Vagina (tissue), 2 donors: ENCODE measurements around the gene PCDHGA1. TPM values are rescaled to one million over a fixed set of nuclear protein-coding genes. Genes with fewer than 3 reads are reported as not detected.
"Not testable (repeated sequence)": the region's sequence is repeated elsewhere in the genome, so short reads cannot be mapped to it uniquely, and the experiment has no call there.

Experiments
- DNase-seq, 2 donors: peaks; one replicate each; pipeline ENCODE4 v3.0.0-alpha.2; 2017; ENCODE audit errors: extremely low spot score in 2 of 2
- H3K27ac ChIP-seq: fragments of 200-600 bp; sonication (generic); one replicate; pipeline ENCODE4 v1.5.1; 2019
- H3K27me3 ChIP-seq: fragments of 200-600 bp; sonication (generic); one replicate; pipeline ENCODE4 v1.5.1; 2019
- H3K36me3 ChIP-seq, 2 donors: fragments of 200-600 bp; sonication (generic); one replicate each; pipeline ENCODE4 v1.5.1; 2017 to 2019
- H3K4me1 ChIP-seq: fragments of 200-600 bp; sonication (generic); one replicate; pipeline ENCODE4 v1.5.1; 2019
- H3K4me3 ChIP-seq, 2 donors: fragments of 200-600 bp; sonication (generic); 1 replicate in 1 of 2; 2 replicates in 1 of 2; pipeline ENCODE4 v1.5.1; 2016 to 2019
- H3K9me3 ChIP-seq: fragments of 200-600 bp; sonication (generic); one replicate; pipeline ENCODE4 v1.5.1; 2019
- POLR2A ChIP-seq, 2 donors: fragments of 450-650 bp; IDR thresholded peaks; one replicate each; pipeline ENCODE4 v1.6.1; 2017; ENCODE audit warnings: antibody characterized with exemption in 2 of 2, mild to moderate bottlenecking in 2 of 2, moderate library complexity in 2 of 2
- POLR2AphosphoS5 ChIP-seq, 2 donors: sonication (generic); formaldehyde crosslinking; IDR thresholded peaks; one replicate each; pipeline ENCODE4 v1.9.0; 2017; ENCODE audit warnings: antibody characterized with exemption in 2 of 2, mild to moderate bottlenecking in 2 of 2, low read depth in 1 of 2; ENCODE audit not compliant: insufficient read depth in 1 of 2
- intact Hi-C: fragments of 100-400 bp; cut with DNase I; formaldehyde crosslinking; loops from one replicate; pipeline ENCODE4 v1.15.1; 2023
- total RNA-seq: library from RNA; depleted of rRNA; stranded (reverse); fragments of >200 nt; gene quantifications from one replicate; pipeline ENCODE4 v1.2.3, GENCODE V29; 2016
- TF ChIP-seq, protein P1 (sequence below), 3 experiments: fragments of 450-650 bp in 2 of 3; fragments of 200-600 bp in 1 of 3; sonication (generic) in 1 of 3; IDR thresholded peaks; one replicate each; pipeline ENCODE4 v1.5.1; 2017 to 2019; ENCODE audit warnings: antibody characterized with exemption in 3 of 3, mild to moderate bottlenecking in 2 of 3, moderate library complexity in 2 of 3

Gene PCDHGA1
- total RNA-seq, 1 donor from 2014 or later = not detected

DNA sequence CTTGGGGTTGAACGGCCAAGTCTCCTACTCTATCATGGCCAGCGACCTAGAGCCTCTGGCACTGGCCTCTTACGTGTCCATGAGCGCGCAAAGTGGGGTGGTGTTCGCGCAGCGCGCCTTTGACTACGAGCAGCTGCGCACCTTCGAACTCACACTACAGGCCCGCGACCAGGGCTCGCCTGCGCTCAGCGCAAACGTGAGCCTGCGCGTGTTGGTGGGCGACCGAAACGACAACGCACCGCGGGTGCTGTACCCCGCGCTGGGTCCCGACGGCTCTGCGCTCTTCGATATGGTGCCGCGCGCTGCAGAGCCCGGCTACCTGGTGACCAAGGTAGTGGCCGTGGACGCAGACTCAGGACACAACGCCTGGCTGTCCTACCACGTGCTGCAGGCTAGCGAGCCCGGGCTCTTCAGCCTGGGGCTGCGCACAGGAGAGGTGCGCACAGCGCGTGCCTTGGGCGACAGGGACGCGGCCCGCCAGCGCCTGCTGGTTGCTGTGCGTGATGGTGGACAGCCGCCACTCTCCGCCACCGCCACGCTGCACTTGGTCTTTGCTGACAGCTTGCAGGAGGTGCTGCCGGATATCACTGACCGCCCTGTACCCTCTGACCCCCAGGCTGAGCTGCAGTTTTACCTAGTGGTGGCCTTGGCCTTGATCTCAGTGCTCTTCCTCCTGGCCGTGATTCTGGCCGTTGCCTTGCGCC lies 69.4 kb downstream of the PCDHGA1 start:
- no peak overlapping the region for H3K4me3 ChIP-seq
- peaks cover 0 to 20% of the 10 kb centered on the region in 2 donors for H3K36me3 ChIP-seq
- H3K9me3 ChIP-seq = peaks cover 70% of the 10 kb centered on the region
- intact Hi-C loops = no loop called here
- no peak for DNase-seq
- H3K4me1 ChIP-seq = no peaks in the 10 kb centered on the region
- no peak overlapping the region for H3K27ac ChIP-seq
- H3K27me3 ChIP-seq = no peaks in the 10 kb centered on the region
- TF ChIP-seq, protein P1, sequence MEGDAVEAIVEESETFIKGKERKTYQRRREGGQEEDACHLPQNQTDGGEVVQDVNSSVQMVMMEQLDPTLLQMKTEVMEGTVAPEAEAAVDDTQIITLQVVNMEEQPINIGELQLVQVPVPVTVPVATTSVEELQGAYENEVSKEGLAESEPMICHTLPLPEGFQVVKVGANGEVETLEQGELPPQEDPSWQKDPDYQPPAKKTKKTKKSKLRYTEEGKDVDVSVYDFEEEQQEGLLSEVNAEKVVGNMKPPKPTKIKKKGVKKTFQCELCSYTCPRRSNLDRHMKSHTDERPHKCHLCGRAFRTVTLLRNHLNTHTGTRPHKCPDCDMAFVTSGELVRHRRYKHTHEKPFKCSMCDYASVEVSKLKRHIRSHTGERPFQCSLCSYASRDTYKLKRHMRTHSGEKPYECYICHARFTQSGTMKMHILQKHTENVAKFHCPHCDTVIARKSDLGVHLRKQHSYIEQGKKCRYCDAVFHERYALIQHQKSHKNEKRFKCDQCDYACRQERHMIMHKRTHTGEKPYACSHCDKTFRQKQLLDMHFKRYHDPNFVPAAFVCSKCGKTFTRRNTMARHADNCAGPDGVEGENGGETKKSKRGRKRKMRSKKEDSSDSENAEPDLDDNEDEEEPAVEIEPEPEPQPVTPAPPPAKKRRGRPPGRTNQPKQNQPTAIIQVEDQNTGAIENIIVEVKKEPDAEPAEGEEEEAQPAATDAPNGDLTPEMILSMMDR (IDR thresholded peaks at IDR 0.05) = no peak
- TF ChIP-seq POLR2AphosphoS5 (IDR thresholded peaks at IDR 0.05; ENCODE audit: insufficient read depth in 1 of 2, low read depth in 1 of 2) (no peak), POLR2A (IDR thresholded peaks at IDR 0.05) (no peak)

DNA sequence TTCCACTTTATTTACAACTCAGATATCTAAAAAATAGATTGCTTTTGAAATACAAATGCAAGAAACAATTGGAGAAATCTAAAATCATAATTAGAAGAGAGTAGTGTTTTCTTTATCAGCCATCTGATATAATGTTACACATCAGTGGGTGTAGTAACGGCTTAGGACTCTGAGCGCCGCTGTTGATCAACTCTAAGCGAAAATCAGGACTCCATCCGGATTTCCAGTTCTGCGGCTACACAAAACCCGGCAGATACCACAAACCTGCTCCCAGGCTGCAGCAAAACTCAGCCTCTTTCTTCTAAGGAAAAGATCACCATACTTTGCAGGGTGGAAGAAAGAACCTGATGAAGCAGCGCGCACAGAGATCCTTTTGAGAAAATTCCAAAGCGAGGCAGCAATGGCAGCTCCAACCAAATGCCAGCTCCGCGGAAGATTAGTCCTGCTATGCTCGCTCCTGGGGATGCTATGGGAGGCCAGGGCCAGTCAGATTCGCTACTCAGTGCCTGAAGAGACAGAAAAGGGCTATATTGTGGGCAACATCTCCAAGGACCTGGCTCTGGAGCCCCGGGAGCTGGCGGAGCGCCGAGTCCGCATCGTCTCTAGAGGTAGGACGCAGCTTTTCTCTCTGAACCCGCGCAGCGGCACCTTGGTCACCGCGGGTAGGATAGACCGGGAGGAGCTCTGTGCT lies 72.4 kb downstream of the PCDHGA1 start, which contains the start of gene PCDHGA9:
TSS of gene PCDHGA9 (plus strand) at position 226 of the 691 bp plus-strand sequence. CDS start at position 401, 175 bp downstream.
- peaks cover 79% of the 10 kb centered on the region for H3K9me3 ChIP-seq

GRCh38 chr5:141403387-141403786 lies 73.1 kb downstream of the PCDHGA1 start:
- no peaks in the 10 kb centered on the region for H3K27me3 ChIP-seq
- peaks cover 0 to 20% of the 10 kb centered on the region in 2 donors for H3K36me3 ChIP-seq
- TF ChIP-seq POLR2AphosphoS5 (IDR thresholded peaks at IDR 0.05; ENCODE audit: insufficient read depth in 1 of 2, low read depth in 1 of 2) = no peak
- TF ChIP-seq POLR2A (IDR thresholded peaks at IDR 0.05) = no peak
- TF ChIP-seq, protein P1 (IDR thresholded peaks at IDR 0.05) = no peak
- H3K9me3 ChIP-seq = peaks cover 82% of the 10 kb centered on the region
- intact Hi-C loops = no loop called here
- peak overlapping the region in 1 of 2 donors; percentile 14 for H3K4me3 ChIP-seq
- no peaks in the 10 kb centered on the region for H3K4me1 ChIP-seq
- H3K27ac ChIP-seq = no peak overlapping the region
- DNase-seq = no peak

More for the DNA sequence above, 72.4 kb downstream of the PCDHGA1 start, which contains the start of gene PCDHGA9:
- Histone ChIP-seq H3K27me3 (no peaks in the 10 kb centered on the region), H3K4me3 (peak within 1 kb of the TSS; percentile 14 to 24), H3K36me3 (peaks cover 0 to 20% of the 10 kb centered on the region in 2 donors), H3K4me1 (no peaks in the 10 kb centered on the region), H3K27ac (no peak within 1 kb of the TSS)
- intact Hi-C loops = no loop called here
- no peak for DNase-seq
- TF ChIP-seq, protein P1 (IDR thresholded peaks at IDR 0.05) = peak in 1 of 3 experiments; percentile 13
- TF ChIP-seq POLR2AphosphoS5 (IDR thresholded peaks at IDR 0.05; ENCODE audit: insufficient read depth in 1 of 2, low read depth in 1 of 2) (no peak), POLR2A (IDR thresholded peaks at IDR 0.05) (no peak)

DNA sequence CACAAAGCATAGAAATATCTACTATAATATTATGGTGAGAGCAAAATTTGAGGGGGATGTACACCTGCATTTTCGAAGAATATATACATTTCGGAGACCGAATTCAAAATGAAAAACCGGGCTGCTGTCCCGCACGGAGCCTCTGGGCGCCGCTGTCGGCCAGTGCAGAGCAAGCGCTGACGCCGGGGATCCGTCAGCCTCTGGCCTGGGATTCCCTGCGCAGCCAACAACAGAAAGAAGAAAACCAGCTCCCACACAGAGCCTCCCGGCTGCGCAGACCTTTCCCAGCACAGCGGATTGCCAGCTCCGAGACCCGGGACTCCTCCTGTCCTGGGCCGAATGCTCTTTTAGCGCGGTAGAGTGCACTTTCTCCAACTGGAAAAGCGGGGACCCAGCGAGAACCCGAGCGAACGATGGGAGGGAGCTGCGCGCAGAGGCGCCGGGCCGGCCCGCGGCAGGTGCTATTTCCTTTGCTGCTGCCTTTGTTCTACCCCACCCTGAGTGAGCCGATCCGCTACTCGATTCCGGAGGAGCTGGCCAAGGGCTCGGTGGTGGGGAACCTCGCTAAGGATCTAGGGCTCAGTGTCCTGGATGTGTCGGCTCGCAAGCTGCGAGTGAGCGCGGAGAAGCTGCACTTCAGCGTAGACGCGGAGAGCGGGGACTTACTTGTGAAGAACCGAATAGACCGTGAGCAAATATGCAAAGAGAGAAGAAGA lies 77.6 kb downstream of the PCDHGA1 start, which contains the start of gene PCDHGB6:
TSS of gene PCDHGB6 (plus strand) at position 232 of the 716 bp plus-strand sequence. CDS start at position 414, 182 bp downstream.
- H3K27ac ChIP-seq, DNase-seq, H3K36me3 ChIP-seq, H3K4me1 ChIP-seq, intact Hi-C loops, H3K27me3 ChIP-seq: not testable (repeated sequence)
- TF ChIP-seq, protein P1 (IDR thresholded peaks at IDR 0.05) = peak in 1 of 3 experiments; percentile 22
- Histone ChIP-seq H3K4me3 (peak within 1 kb of the TSS; percentile 5 to 13), H3K9me3 (peaks cover 87% of the 10 kb centered on the region)
